Skin epidermis (tissue), 12 donors: ENCODE results near the gene NPY4R2.
"Not testable (repeated sequence)": the region's sequence is repeated elsewhere in the genome, so short reads cannot be mapped to it uniquely, and the experiment has no call there.

ENCODE experiments used
- H3K27ac ChIP-seq, 21 experiments: fragments of 200-600 bp; sonication (generic) in 11 of 21; one replicate each; pipeline ENCODE4 v1.5.0; 2020; ENCODE audit warnings: mild to moderate bottlenecking in 3 of 21, inconsistent platforms in 2 of 21, moderate library complexity in 2 of 21
- H3K4me3 ChIP-seq, 7 experiments: fragments of 200-600 bp; sonication (generic) in 2 of 7; one replicate each; pipeline ENCODE4 v1.5.0; 2020; ENCODE audit warnings: inconsistent platforms in 2 of 7, mild to moderate bottlenecking in 2 of 7, moderate library complexity in 1 of 7

Gene NPY4R2

GRCh38 chr10:47918475-47918874, at the start of gene NPY4R2:
TSS of gene NPY4R2 (plus strand) at chr10:47918662. CDS start at chr10:47921988, 3,326 bp downstream.
- not testable (repeated sequence) for H3K4me3 ChIP-seq

GRCh38 chr10:47870887-47871286, 47.6 kb upstream of the NPY4R2 start:
- not testable (repeated sequence) for H3K27ac ChIP-seq, H3K4me3 ChIP-seq

More at GRCh38 chr10:47918475-47918874, at the start of gene NPY4R2:
- not testable (repeated sequence) for H3K27ac ChIP-seq

- H3K4me3 ChIP-seq, H3K27ac ChIP-seq: not testable (repeated sequence)
Measured at GRCh38 chr10:47871485-47872180, 46.8 kb upstream of the NPY4R2 start.

- H3K27ac ChIP-seq = not testable (repeated sequence)
Measured at GRCh38 chr10:47872236-47872635, 46.2 kb upstream of the NPY4R2 start.

GRCh38 chr10:47884239-47884638, 34.2 kb upstream of the NPY4R2 start:
- not testable (repeated sequence) for H3K4me3 ChIP-seq, H3K27ac ChIP-seq

More at GRCh38 chr10:47872236-47872635, 46.2 kb upstream of the NPY4R2 start:
- not testable (repeated sequence) for H3K4me3 ChIP-seq

GRCh38 chr10:47884934-47885333, 33.5 kb upstream of the NPY4R2 start:
- H3K4me3 ChIP-seq, H3K27ac ChIP-seq: not testable (repeated sequence)

- not testable (repeated sequence) for H3K27ac ChIP-seq
Measured at GRCh38 chr10:47886356-47886755, 32.1 kb upstream of the NPY4R2 start.

GRCh38 chr10:47886827-47887226, 31.6 kb upstream of the NPY4R2 start:
- H3K4me3 ChIP-seq, H3K27ac ChIP-seq: not testable (repeated sequence)

More at GRCh38 chr10:47886356-47886755, 32.1 kb upstream of the NPY4R2 start:
- not testable (repeated sequence) for H3K4me3 ChIP-seq

- not testable (repeated sequence) for H3K4me3 ChIP-seq, H3K27ac ChIP-seq
Measured at GRCh38 chr10:47890737-47891136, 27.7 kb upstream of the NPY4R2 start.

- not testable (repeated sequence) for H3K27ac ChIP-seq, H3K4me3 ChIP-seq
Measured at GRCh38 chr10:47892494-47893261, 25.8 kb upstream of the NPY4R2 start.

- not testable (repeated sequence) for H3K4me3 ChIP-seq, H3K27ac ChIP-seq
Measured at GRCh38 chr10:47894571-47894970, 23.9 kb upstream of the NPY4R2 start.

- not testable (repeated sequence) for H3K27ac ChIP-seq
Measured at GRCh38 chr10:47897813-47898212, 20.6 kb upstream of the NPY4R2 start.

GRCh38 chr10:47909333-47909732, 9.1 kb upstream of the NPY4R2 start:
- not testable (repeated sequence) for H3K4me3 ChIP-seq, H3K27ac ChIP-seq

More at GRCh38 chr10:47897813-47898212, 20.6 kb upstream of the NPY4R2 start:
- H3K4me3 ChIP-seq = not testable (repeated sequence)

- not testable (repeated sequence) for H3K27ac ChIP-seq, H3K4me3 ChIP-seq
Measured at GRCh38 chr10:47910486-47910885, 8.0 kb upstream of the NPY4R2 start.

- H3K4me3 ChIP-seq, H3K27ac ChIP-seq: not testable (repeated sequence)
Measured at GRCh38 chr10:47914052-47914451, 4.4 kb upstream of the NPY4R2 start.

- not testable (repeated sequence) for H3K4me3 ChIP-seq, H3K27ac ChIP-seq
Measured at GRCh38 chr10:47915849-47916548, 2.5 kb upstream of the NPY4R2 start.

GRCh38 chr10:47920610-47921009, 2.1 kb downstream of the NPY4R2 start:
- not testable (repeated sequence) for H3K27ac ChIP-seq, H3K4me3 ChIP-seq

- not testable (repeated sequence) for H3K27ac ChIP-seq, H3K4me3 ChIP-seq
Measured at GRCh38 chr10:47922503-47922902, 4.0 kb downstream of the NPY4R2 start.

- H3K27ac ChIP-seq, H3K4me3 ChIP-seq: not testable (repeated sequence)
Measured at GRCh38 chr10:47924628-47925027, 6.2 kb downstream of the NPY4R2 start.

- H3K27ac ChIP-seq, H3K4me3 ChIP-seq: not testable (repeated sequence)
Measured at GRCh38 chr10:47927147-47927916, 8.9 kb downstream of the NPY4R2 start.
